OCI-LY3 (cell line): ENCODE measurements around the gene SPATC1L.
"Not testable (repeated sequence)": the region's sequence is repeated elsewhere in the genome, so short reads cannot be mapped to it uniquely, and the experiment has no call there.

ENCODE experiments used
- H2AFZ ChIP-seq: fragments of 200-600, 300-600 bp; shearing (Covaris generic); 2 replicates; pipeline ENCODE4 v1.6.0; 2014; ENCODE audit warnings: antibody characterized with exemption, low read depth, low read length
- H3K27ac ChIP-seq: fragments of 200-600, 300-600 bp; sonication (generic); 2 replicates; pipeline ENCODE4 v1.5.1; 2014; ENCODE audit warnings: mild to moderate bottlenecking, low read length, moderate library complexity, mixed read lengths
- H3K27me3 ChIP-seq: fragments of 200-600, 300-600 bp; sonication (generic); 2 replicates; pipeline ENCODE4 v1.6.1; 2014; ENCODE audit warnings: low read depth, low read length, mixed read lengths
- H3K36me3 ChIP-seq: fragments of 200-600, 300-600 bp; sonication (generic); replicated peaks from 2 replicates; pipeline ENCODE3; 2014; ENCODE audit warnings: low read depth, low read length, mixed read lengths
- H3K4me1 ChIP-seq: fragments of 300-600, 200-600 bp; sonication (generic); 2 replicates; pipeline ENCODE4 v1.6.1; 2014; ENCODE audit warnings: low read length, mixed read lengths
- H3K4me2 ChIP-seq: fragments of 200-600, 300-600 bp; sonication (generic); 2 replicates; pipeline ENCODE4 v1.6.1; 2014; ENCODE audit warnings: low read length, mixed read lengths
- H3K4me3 ChIP-seq: fragments of 300-600, 200-600 bp; sonication (generic); 2 replicates; pipeline ENCODE4 v1.5.1; 2014; ENCODE audit warnings: antibody characterized with exemption, mild to moderate bottlenecking, low read length, moderate library complexity
- H3K79me2 ChIP-seq: fragments of 300-600, 200-600 bp; shearing (Covaris generic); 2 replicates; pipeline ENCODE4 v1.6.1; 2014; ENCODE audit warnings: mild to moderate bottlenecking, low read length, mixed read lengths
- H3K9ac ChIP-seq: fragments of 300-600, 200-600 bp; shearing (Covaris generic); 2 replicates; pipeline ENCODE4 v1.6.0; 2014; ENCODE audit warnings: mild to moderate bottlenecking, low read length, moderate library complexity
- H3K9me3 ChIP-seq: fragments of 200-600, 300-600 bp; shearing (Covaris generic); 2 replicates; pipeline ENCODE4 v1.6.1; 2014; ENCODE audit warnings: low read length, mixed read lengths; ENCODE audit not compliant: insufficient read depth
- H4K20me1 ChIP-seq: fragments of 200-600, 300-600 bp; sonication (generic); 2 replicates; pipeline ENCODE4 v1.6.1; 2016; ENCODE audit warnings: low read length, mixed read lengths; ENCODE audit not compliant: insufficient read depth
- CTCF ChIP-seq: fragments of 200-600, 300-600 bp; sonication (generic); IDR thresholded peaks from 2 replicates; pipeline ENCODE4 v1.5.1; 2014; ENCODE audit warnings: antibody characterized with exemption, low read length, low read depth
- EZH2phosphoT487 ChIP-seq: fragments of 200-600 bp; shearing (Covaris generic); IDR thresholded peaks from 2 replicates; pipeline ENCODE4 v1.6.1; 2018; ENCODE audit warnings: antibody characterized with exemption, mixed run types, low read depth

The SPATC1L gene

GRCh38 chr21:46179708-46180078 is 4.6 kb downstream of the SPATC1L start:
- H3K4me1 ChIP-seq, result no peaks in the 10 kb centered on the region
- H2AFZ ChIP-seq, result no peak overlapping the region
- H3K4me2 ChIP-seq, result no peak overlapping the region
- no peak overlapping the region for H3K9ac ChIP-seq
- TF ChIP-seq EZH2phosphoT487 (no peak), CTCF (no peak)
- no peak overlapping the region for H3K4me3 ChIP-seq
- H3K9me3 ChIP-seq, result no peaks in the 10 kb centered on the region
- H3K79me2 ChIP-seq, result no peaks in the 10 kb centered on the region
- H3K27ac ChIP-seq, result no peak overlapping the region
- H4K20me1 ChIP-seq, result no peaks in the 10 kb centered on the region
- no peaks in the 10 kb centered on the region for H3K27me3 ChIP-seq
- no peaks in the 10 kb centered on the region for H3K36me3 ChIP-seq

GRCh38 chr21:46178961-46179360 is 5.3 kb downstream of the SPATC1L start:
- Histone ChIP-seq H3K9ac (no peak overlapping the region), H3K9me3 (no peaks in the 10 kb centered on the region), H3K4me3 (no peak overlapping the region), H3K36me3 (no peaks in the 10 kb centered on the region), H3K79me2 (no peaks in the 10 kb centered on the region), H2AFZ (no peak overlapping the region), H4K20me1 (no peaks in the 10 kb centered on the region), H3K4me2 (no peak overlapping the region), H3K27me3 (no peaks in the 10 kb centered on the region), H3K27ac (no peak overlapping the region), H3K4me1 (no peaks in the 10 kb centered on the region)
- no peak for TF ChIP-seq EZH2phosphoT487
- no peak for TF ChIP-seq CTCF

GRCh38 chr21:46176443-46177129 is 7.7 kb downstream of the SPATC1L start:
- not testable (repeated sequence) for H3K4me3 ChIP-seq, H3K27ac ChIP-seq, H3K4me1 ChIP-seq, H3K4me2 ChIP-seq, H3K36me3 ChIP-seq, H2AFZ ChIP-seq, H3K79me2 ChIP-seq, H4K20me1 ChIP-seq, H3K27me3 ChIP-seq, H3K9ac ChIP-seq, H3K9me3 ChIP-seq

GRCh38 chr21:46173573-46173972 is 10.7 kb downstream of the SPATC1L start:
- Histone ChIP-seq H3K27me3 (no peaks in the 10 kb centered on the region), H2AFZ (no peak overlapping the region), H4K20me1 (no peaks in the 10 kb centered on the region), H3K36me3 (no peaks in the 10 kb centered on the region), H3K27ac (no peak overlapping the region), H3K4me2 (no peak overlapping the region), H3K4me3 (no peak overlapping the region), H3K9ac (no peak overlapping the region), H3K79me2 (no peaks in the 10 kb centered on the region), H3K4me1 (no peaks in the 10 kb centered on the region), H3K9me3 (no peaks in the 10 kb centered on the region)
- TF ChIP-seq EZH2phosphoT487 (no peak), CTCF (no peak)
